HepG2 (cell line): ENCODE measurements around the gene GLDN. TPM values are rescaled to one million over a fixed set of nuclear protein-coding genes. Genes with fewer than 3 reads are reported as not detected.

ENCODE experiments used
- BCL6 ChIP-seq: IDR thresholded peaks from 2 replicates; pipeline ENCODE4 v1.6.1; 2016; ENCODE audit warnings: missing genetic modification reagents, missing compliant biosample characterization
- CHCHD3 ChIP-seq: sonication (generic); formaldehyde crosslinking; IDR thresholded peaks from 2 replicates; pipeline ENCODE4 v1.8.0; 2022; ENCODE audit warnings: mild to moderate bottlenecking, missing genetic modification reagents, moderate library complexity
- HDAC1 ChIP-seq: sonication (generic); formaldehyde crosslinking; IDR thresholded peaks from 2 replicates; pipeline ENCODE4 v1.5.1; 2020; ENCODE audit warnings: mild to moderate bottlenecking, missing genetic modification reagents
- KLF15 ChIP-seq: sonication (generic); formaldehyde crosslinking; IDR thresholded peaks from 2 replicates; pipeline ENCODE4 v1.8.1; 2023; ENCODE audit warnings: borderline replicate concordance, mild to moderate bottlenecking, inconsistent platforms, missing genetic modification reagents, mixed read lengths
- MYC ChIP-seq: sonication (generic); formaldehyde crosslinking; IDR thresholded peaks from 2 replicates; pipeline ENCODE4 v1.9.0; 2021; ENCODE audit warnings: missing genetic modification reagents, borderline replicate concordance
- NCOA1 ChIP-seq: sonication (generic); formaldehyde crosslinking; IDR thresholded peaks from 2 replicates; pipeline ENCODE4 v1.9.0; 2021; ENCODE audit warnings: missing genetic modification reagents
- NFE2L1 ChIP-seq: sonication (generic); formaldehyde crosslinking; IDR thresholded peaks from 2 replicates; pipeline ENCODE4 v1.4.0; 2020; ENCODE audit warnings: missing genetic modification reagents, mild to moderate bottlenecking, borderline replicate concordance
- NR2F1 ChIP-seq, 2 experiments: fragments of 450-650 bp in 1 of 2; formaldehyde crosslinking in 1 of 2; IDR thresholded peaks; 2 replicates each; pipeline versions ENCODE4 v1.5.0 to v1.6.1; 2016 to 2020; ENCODE audit warnings: mild to moderate bottlenecking in 1 of 2, missing compliant biosample characterization in 1 of 2, missing genetic modification reagents in 1 of 2, moderate library complexity in 1 of 2
- ZNF24 ChIP-seq: fragments of 450-650 bp; IDR thresholded peaks from 2 replicates; pipeline ENCODE4 v1.6.1; 2017; ENCODE audit warnings: antibody characterized with exemption, mild to moderate bottlenecking
- ZNF260 ChIP-seq: sonication (generic); formaldehyde crosslinking; IDR thresholded peaks from 2 replicates; pipeline ENCODE4 v1.4.0; 2020; ENCODE audit warnings: missing genetic modification reagents, low read depth, mild to moderate bottlenecking, borderline replicate concordance
- ZNF432 ChIP-seq: sonication (generic); formaldehyde crosslinking; IDR thresholded peaks from 2 replicates; pipeline ENCODE4 v1.5.0; 2020; ENCODE audit warnings: missing genetic modification reagents, mild to moderate bottlenecking, borderline replicate concordance
- ZNF616 ChIP-seq: sonication (generic); formaldehyde crosslinking; IDR thresholded peaks from 2 replicates; pipeline ENCODE4 v1.5.0; 2020; ENCODE audit warnings: low read depth, mild to moderate bottlenecking, missing genetic modification reagents
- ZNF772 ChIP-seq: sonication (generic); formaldehyde crosslinking; IDR thresholded peaks from 2 replicates; pipeline ENCODE4 v1.5.0; 2020; ENCODE audit warnings: mild to moderate bottlenecking, missing genetic modification reagents
- ZSCAN29 ChIP-seq: sonication (generic); formaldehyde crosslinking; conservative IDR thresholded peaks from 2 replicates; pipeline ENCODE4 v1.4.0; 2020; ENCODE audit warnings: mild to moderate bottlenecking, missing genetic modification reagents
- polyA plus RNA-seq, 8 experiments: library from polyadenylated mRNA; depleted of rRNA in 3 of 8; stranded (reverse) in 7 of 8; unstranded in 1 of 8; fragments of >200 nt; fragmentation: Illumina TruSeq in 4 of 8; extraction: Trizol in 4 of 8; gene quantifications; 2 replicates each; pipeline versions ENCODE4 v1.2.1 to v1.2.3, GENCODE V29; 2011 to 2016; ENCODE audit warnings: low read depth in 4 of 8, missing spikeins in 1 of 8, mixed read lengths in 1 of 8; ENCODE audit not compliant: insufficient read depth in 1 of 8
- total RNA-seq, 5 experiments: library from RNA; depleted of rRNA; stranded (reverse); fragments of >200 nt; fragmentation: Illumina TruSeq; extraction: Trizol; gene quantifications; 2 replicates each; pipeline ENCODE4 v1.2.3, GENCODE V29; 2016; ENCODE audit warnings: low read depth in 1 of 5
- TF ChIP-seq, protein P1 (sequence below): sonication (generic); formaldehyde crosslinking; IDR thresholded peaks from 2 replicates; pipeline ENCODE4 v1.8.0; 2022; ENCODE audit warnings: mild to moderate bottlenecking, missing genetic modification reagents, moderate library complexity
- TF ChIP-seq, protein P2 (sequence below): sonication (generic); formaldehyde crosslinking; IDR thresholded peaks from 2 replicates; pipeline ENCODE4 v1.5.1; 2020; ENCODE audit warnings: missing genetic modification reagents, mild to moderate bottlenecking, borderline replicate concordance
- TF ChIP-seq, protein P3 (sequence below): sonication (generic); formaldehyde crosslinking; conservative IDR thresholded peaks from 2 replicates; pipeline ENCODE4 v1.4.0; 2020; ENCODE audit warnings: mild to moderate bottlenecking, missing genetic modification reagents, moderate library complexity
- TF ChIP-seq, protein P4 (sequence below): sonication (generic); formaldehyde crosslinking; IDR thresholded peaks from 2 replicates; pipeline ENCODE4 v1.4.0; 2020; ENCODE audit warnings: missing genetic modification reagents, borderline replicate concordance

Gene GLDN
- total and polyA plus RNA-seq, 2 of the 13 experiments (the other 11 are each of a cell fraction or from before 2014, with no cell fraction given): 0.86 to 1.0 TPM

DNA sequence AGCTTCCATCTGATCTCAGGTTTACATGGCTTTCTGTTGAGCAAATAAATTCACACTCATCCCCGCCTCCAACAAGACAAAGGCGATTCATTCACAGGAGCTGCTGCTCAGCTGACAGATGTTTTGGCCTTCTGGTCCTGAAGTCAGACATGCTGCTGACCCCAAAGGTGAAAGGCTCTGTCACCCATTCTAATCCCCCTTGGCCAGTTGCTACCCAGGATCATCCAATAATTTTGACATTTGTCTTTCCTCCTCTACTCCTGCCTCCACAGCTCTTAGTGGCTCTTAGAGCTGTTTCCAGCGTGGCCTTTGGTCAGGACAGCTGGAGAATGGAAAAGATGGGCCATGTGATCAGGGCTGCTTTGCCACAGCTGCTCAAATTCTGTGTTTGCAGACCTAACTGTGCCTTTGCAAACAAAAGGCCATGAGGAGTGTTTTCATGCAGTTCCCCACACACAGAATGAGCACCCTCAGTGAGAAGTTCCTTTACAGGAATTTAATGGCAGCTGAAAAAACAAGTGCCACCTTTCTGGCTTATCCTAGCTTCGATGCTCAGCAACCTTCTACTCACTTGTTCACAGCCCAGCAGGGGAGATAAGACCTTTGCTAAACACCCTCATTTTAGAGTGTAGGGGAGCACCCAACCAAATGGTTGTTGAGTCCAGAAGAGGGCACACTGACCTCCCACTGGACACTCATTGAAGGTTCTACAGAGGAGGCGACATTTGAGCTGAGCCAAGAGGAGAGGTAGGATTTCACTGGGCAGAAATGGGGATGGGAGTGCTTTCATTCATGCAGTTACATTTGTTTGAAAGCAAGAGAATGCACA is 42.1 kb upstream of the GLDN start (continued):
- TF ChIP-seq NFE2L1 (CRISPR knock-in tag) (no peak), ZNF260 (no peak), HDAC1 (peak; percentile 74; the same call in 1 of the 2 replicates), MYC (CRISPR knock-in tag) (0 out of 2 replicates have a peak, but pooled peaks have one; percentile 23), NCOA1 (no peak), ZNF24 (no peak), ZNF432 (CRISPR knock-in tag) (no peak), KLF15 (CRISPR knock-in tag) (no peak), ZSCAN29 (CRISPR knock-in tag) (no peak), ZNF772 (CRISPR knock-in tag) (0 out of 2 replicates have a peak, but pooled peaks have one; percentile 43), NR2F1 (CRISPR knock-in tag; IDR thresholded peaks at IDR 0.05) (peak; percentile 64 to 71; a peak in 3 of 4 replicates), BCL6 (CRISPR knock-in tag) (peak; percentile 62), CHCHD3 (CRISPR knock-in tag) (no peak), ZNF616 (0 out of 2 replicates have a peak, but pooled peaks have one; percentile 27)
- TF ChIP-seq, protein P1, sequence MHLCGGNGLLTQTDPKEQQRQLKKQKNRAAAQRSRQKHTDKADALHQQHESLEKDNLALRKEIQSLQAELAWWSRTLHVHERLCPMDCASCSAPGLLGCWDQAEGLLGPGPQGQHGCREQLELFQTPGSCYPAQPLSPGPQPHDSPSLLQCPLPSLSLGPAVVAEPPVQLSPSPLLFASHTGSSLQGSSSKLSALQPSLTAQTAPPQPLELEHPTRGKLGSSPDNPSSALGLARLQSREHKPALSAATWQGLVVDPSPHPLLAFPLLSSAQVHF (CRISPR knock-in tag): no peak
- TF ChIP-seq, protein P2, sequence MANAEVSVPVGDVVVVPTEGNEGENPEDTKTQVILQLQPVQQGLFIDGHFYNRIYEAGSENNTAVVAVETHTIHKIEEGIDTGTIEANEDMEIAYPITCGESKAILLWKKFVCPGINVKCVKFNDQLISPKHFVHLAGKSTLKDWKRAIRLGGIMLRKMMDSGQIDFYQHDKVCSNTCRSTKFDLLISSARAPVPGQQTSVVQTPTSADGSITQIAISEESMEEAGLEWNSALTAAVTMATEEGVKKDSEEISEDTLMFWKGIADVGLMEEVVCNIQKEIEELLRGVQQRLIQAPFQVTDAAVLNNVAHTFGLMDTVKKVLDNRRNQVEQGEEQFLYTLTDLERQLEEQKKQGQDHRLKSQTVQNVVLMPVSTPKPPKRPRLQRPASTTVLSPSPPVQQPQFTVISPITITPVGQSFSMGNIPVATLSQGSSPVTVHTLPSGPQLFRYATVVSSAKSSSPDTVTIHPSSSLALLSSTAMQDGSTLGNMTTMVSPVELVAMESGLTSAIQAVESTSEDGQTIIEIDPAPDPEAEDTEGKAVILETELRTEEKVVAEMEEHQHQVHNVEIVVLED (CRISPR knock-in tag): no peak
- TF ChIP-seq, protein P3, sequence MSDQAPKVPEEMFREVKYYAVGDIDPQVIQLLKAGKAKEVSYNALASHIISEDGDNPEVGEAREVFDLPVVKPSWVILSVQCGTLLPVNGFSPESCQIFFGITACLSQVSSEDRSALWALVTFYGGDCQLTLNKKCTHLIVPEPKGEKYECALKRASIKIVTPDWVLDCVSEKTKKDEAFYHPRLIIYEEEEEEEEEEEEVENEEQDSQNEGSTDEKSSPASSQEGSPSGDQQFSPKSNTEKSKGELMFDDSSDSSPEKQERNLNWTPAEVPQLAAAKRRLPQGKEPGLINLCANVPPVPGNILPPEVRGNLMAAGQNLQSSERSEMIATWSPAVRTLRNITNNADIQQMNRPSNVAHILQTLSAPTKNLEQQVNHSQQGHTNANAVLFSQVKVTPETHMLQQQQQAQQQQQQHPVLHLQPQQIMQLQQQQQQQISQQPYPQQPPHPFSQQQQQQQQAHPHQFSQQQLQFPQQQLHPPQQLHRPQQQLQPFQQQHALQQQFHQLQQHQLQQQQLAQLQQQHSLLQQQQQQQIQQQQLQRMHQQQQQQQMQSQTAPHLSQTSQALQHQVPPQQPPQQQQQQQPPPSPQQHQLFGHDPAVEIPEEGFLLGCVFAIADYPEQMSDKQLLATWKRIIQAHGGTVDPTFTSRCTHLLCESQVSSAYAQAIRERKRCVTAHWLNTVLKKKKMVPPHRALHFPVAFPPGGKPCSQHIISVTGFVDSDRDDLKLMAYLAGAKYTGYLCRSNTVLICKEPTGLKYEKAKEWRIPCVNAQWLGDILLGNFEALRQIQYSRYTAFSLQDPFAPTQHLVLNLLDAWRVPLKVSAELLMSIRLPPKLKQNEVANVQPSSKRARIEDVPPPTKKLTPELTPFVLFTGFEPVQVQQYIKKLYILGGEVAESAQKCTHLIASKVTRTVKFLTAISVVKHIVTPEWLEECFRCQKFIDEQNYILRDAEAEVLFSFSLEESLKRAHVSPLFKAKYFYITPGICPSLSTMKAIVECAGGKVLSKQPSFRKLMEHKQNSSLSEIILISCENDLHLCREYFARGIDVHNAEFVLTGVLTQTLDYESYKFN (CRISPR knock-in tag): peak; percentile 79
- TF ChIP-seq, protein P4, sequence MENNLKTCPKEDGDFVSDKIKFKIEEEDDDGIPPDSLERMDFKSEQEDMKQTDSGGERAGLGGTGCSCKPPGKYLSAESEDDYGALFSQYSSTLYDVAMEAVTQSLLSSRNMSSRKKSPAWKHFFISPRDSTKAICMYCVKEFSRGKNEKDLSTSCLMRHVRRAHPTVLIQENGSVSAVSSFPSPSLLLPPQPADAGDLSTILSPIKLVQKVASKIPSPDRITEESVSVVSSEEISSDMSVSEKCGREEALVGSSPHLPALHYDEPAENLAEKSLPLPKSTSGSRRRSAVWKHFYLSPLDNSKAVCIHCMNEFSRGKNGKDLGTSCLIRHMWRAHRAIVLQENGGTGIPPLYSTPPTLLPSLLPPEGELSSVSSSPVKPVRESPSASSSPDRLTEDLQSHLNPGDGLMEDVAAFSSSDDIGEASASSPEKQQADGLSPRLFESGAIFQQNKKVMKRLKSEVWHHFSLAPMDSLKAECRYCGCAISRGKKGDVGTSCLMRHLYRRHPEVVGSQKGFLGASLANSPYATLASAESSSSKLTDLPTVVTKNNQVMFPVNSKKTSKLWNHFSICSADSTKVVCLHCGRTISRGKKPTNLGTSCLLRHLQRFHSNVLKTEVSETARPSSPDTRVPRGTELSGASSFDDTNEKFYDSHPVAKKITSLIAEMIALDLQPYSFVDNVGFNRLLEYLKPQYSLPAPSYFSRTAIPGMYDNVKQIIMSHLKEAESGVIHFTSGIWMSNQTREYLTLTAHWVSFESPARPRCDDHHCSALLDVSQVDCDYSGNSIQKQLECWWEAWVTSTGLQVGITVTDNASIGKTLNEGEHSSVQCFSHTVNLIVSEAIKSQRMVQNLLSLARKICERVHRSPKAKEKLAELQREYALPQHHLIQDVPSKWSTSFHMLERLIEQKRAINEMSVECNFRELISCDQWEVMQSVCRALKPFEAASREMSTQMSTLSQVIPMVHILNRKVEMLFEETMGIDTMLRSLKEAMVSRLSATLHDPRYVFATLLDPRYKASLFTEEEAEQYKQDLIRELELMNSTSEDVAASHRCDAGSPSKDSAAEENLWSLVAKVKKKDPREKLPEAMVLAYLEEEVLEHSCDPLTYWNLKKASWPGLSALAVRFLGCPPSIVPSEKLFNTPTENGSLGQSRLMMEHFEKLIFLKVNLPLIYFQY (CRISPR knock-in tag): peak; percentile 37; the same call in 1 of the 2 replicates
